B cell (primary cell): ENCODE results near the gene NPEPL1. TPM values are rescaled to one million over a fixed set of nuclear protein-coding genes. Genes with fewer than 3 reads are reported as not detected.

Source experiments
- ATAC-seq: fragments of 200-7000 bp; cut with Tn5 transposase; one replicate; pipeline ENCODE4 v1.10.0; 2021; ENCODE audit warnings: low read depth, mild to moderate bottlenecking, moderate number of reproducible peaks, moderate library complexity
- CTCF ChIA-PET: fragments of 350-600 bp; sonication (Branson Sonifier 250); formaldehyde crosslinking; loops from one replicate; lab custom pipeline; 2021; ENCODE audit warnings: antibody characterized with exemption, inconsistent platforms; lab: Charles Lee
- POLR2A ChIA-PET: fragments of 350-600 bp; sonication (Branson Sonifier 250); formaldehyde crosslinking; loops from one replicate; lab custom pipeline; 2021; ENCODE audit warnings: antibody characterized with exemption; lab: Charles Lee
- DNase-seq: peaks from one replicate; pipeline ENCODE4 v3.0.0; 2013
- H2AFZ ChIP-seq: 2 replicates; pipeline ENCODE4 v1.6.1; 2012; ENCODE audit warnings: mild to moderate bottlenecking, low read depth, low read length; ENCODE audit not compliant: insufficient read depth, poor library complexity, severe bottlenecking
- H3K27ac ChIP-seq, 2 donors: 1 replicate in 1 of 2; 2 replicates in 1 of 2; pipeline ENCODE4 v1.5.1; 2012 to 2013; ENCODE audit warnings: low read length in 2 of 2, mild to moderate bottlenecking in 2 of 2, moderate library complexity in 1 of 2
- H3K27me3 ChIP-seq, 4 experiments: fragments of 200-600 bp in 1 of 4; sonication (generic) in 1 of 4; replicated peaks in 1 of 4; 1 replicate in 2 of 4; 2 replicates in 2 of 4; pipeline versions ENCODE4 v1.6.1 to v1.7.0; 2013 to 2016; ENCODE audit warnings: low read length in 3 of 4, mild to moderate bottlenecking in 2 of 4, mixed read lengths in 1 of 4, moderate library complexity in 1 of 4; ENCODE audit not compliant: insufficient read depth in 4 of 4, control insufficient read depth in 3 of 4; ENCODE audit errors: control extremely low read depth in 1 of 4
- H3K36me3 ChIP-seq, 2 experiments: replicated peaks in 1 of 2; 1 replicate in 1 of 2; 2 replicates in 1 of 2; pipeline versions ENCODE4 v1.6.1 to v1.7.1; 2013; ENCODE audit warnings: low read length in 1 of 2; ENCODE audit not compliant: insufficient read depth in 2 of 2, control insufficient read depth in 1 of 2; ENCODE audit errors: control extremely low read depth in 1 of 2, extremely low read depth in 1 of 2
- H3K4me1 ChIP-seq, 2 donors: fragments of 200-600 bp in 1 of 2; sonication (generic) in 1 of 2; 1 replicate in 1 of 2; 2 replicates in 1 of 2; pipeline versions ENCODE4 v1.5.1 to v1.6.1; 2013 to 2017; ENCODE audit warnings: low read length in 2 of 2; ENCODE audit not compliant: control insufficient read depth in 2 of 2, insufficient read depth in 2 of 2
- H3K4me2 ChIP-seq: replicated peaks from 2 replicates; pipeline ENCODE3; 2012; ENCODE audit warnings: mild to moderate bottlenecking, low read depth, low read length; ENCODE audit not compliant: poor library complexity, severe bottlenecking
- H3K4me3 ChIP-seq, 5 experiments: fragments of 200-600 bp in 1 of 5; sonication (generic) in 1 of 5; 1 replicate in 3 of 5; 2 replicates in 2 of 5; pipeline versions ENCODE4 v1.5.1 to v1.7.0; 2011 to 2016; ENCODE audit warnings: low read length in 4 of 5, mild to moderate bottlenecking in 4 of 5, low read depth in 2 of 5, control low read depth in 1 of 5, moderate library complexity in 1 of 5; ENCODE audit not compliant: insufficient read depth in 1 of 5; ENCODE audit errors: control extremely low read depth in 1 of 5, extremely low read depth in 1 of 5
- H3K79me2 ChIP-seq: fragments of 200-600 bp; sonication (generic); one replicate; pipeline ENCODE4 v1.6.0; 2016; ENCODE audit warnings: low read length; ENCODE audit not compliant: control insufficient read depth, insufficient read depth
- H3K9ac ChIP-seq: fragments of 200-600 bp; sonication (generic); 2 replicates; pipeline ENCODE4 v1.6.1; 2017; ENCODE audit warnings: mild to moderate bottlenecking, low read length, moderate library complexity
- H3K9me3 ChIP-seq, 3 donors: one replicate each; pipeline versions ENCODE4 v1.6.1 to v1.7.1; 2013; ENCODE audit warnings: low read length in 2 of 3; ENCODE audit not compliant: control insufficient read depth in 2 of 3, insufficient read depth in 1 of 3; ENCODE audit errors: control extremely low read depth in 1 of 3
- H4K20me1 ChIP-seq: 2 replicates; pipeline ENCODE4 v1.6.0; 2012; ENCODE audit warnings: mild to moderate bottlenecking, low read length; ENCODE audit not compliant: insufficient read depth, control insufficient read depth, poor library complexity, severe bottlenecking
- H3K27ac Mint-ChIP-seq: one replicate; pipeline ENCODE4 v1.8.0; 2021; ENCODE audit warnings: mixed read lengths
- H3K27me3 Mint-ChIP-seq: one replicate; pipeline ENCODE4 v1.8.0; 2021; ENCODE audit warnings: mixed read lengths
- H3K4me1 Mint-ChIP-seq: one replicate; pipeline ENCODE4 v1.8.0; 2021; ENCODE audit warnings: mixed read lengths
- H3K4me3 Mint-ChIP-seq: one replicate; pipeline ENCODE4 v1.8.0; 2021; ENCODE audit warnings: mixed read lengths
- H3K9me3 Mint-ChIP-seq: one replicate; pipeline ENCODE4 v1.8.0; 2022; ENCODE audit warnings: mixed read lengths; ENCODE audit not compliant: insufficient read depth
- EZH2 ChIP-seq: IDR thresholded peaks from 2 replicates; pipeline ENCODE4 v1.6.1; 2012; ENCODE audit warnings: borderline replicate concordance, low read depth, mild to moderate bottlenecking, moderate library complexity, low read length; ENCODE audit not compliant: insufficient read depth, poor library complexity, severe bottlenecking
- WGBS: methylation state at CpG from one replicate; pipeline ENCODE4 v1.1.5; 2013; ENCODE audit warnings: missing lambda C conversion rate; ENCODE audit not compliant: insufficient coverage; 5-methylcytosine and 5-hydroxymethylcytosine counted together
- intact Hi-C: fragments of 100-400 bp; cut with micrococcal nuclease; formaldehyde crosslinking; loops from one replicate; pipeline ENCODE4 v1.10.0; 2022
- polyA plus RNA-seq: library from polyadenylated mRNA; depleted of rRNA; stranded (reverse); fragments of >200 nt; gene quantifications from 2 replicates; pipeline ENCODE4 v1.2.3, GENCODE V29; 2012
- total RNA-seq, 2 donors: library from RNA; stranded (reverse); fragments of 120-200 nt in 1 of 2; gene quantifications; 1 replicate in 1 of 2; 2 replicates in 1 of 2; pipeline versions ENCODE4 v1.2.3 to v1.2.4, GENCODE V29; 2013 to 2022
- TF ChIP-seq, protein P1 (sequence below): fragments of 200-600 bp; IDR thresholded peaks from one replicate; pipeline ENCODE4 v1.8.0; 2022; ENCODE audit warnings: antibody characterized with exemption, mild to moderate bottlenecking

The NPEPL1 gene
- total and polyA plus RNA-seq, 2 donors (not counting 1 experiment from before 2014, with no cell fraction given): 34.3 to 45.1 TPM

DNA sequence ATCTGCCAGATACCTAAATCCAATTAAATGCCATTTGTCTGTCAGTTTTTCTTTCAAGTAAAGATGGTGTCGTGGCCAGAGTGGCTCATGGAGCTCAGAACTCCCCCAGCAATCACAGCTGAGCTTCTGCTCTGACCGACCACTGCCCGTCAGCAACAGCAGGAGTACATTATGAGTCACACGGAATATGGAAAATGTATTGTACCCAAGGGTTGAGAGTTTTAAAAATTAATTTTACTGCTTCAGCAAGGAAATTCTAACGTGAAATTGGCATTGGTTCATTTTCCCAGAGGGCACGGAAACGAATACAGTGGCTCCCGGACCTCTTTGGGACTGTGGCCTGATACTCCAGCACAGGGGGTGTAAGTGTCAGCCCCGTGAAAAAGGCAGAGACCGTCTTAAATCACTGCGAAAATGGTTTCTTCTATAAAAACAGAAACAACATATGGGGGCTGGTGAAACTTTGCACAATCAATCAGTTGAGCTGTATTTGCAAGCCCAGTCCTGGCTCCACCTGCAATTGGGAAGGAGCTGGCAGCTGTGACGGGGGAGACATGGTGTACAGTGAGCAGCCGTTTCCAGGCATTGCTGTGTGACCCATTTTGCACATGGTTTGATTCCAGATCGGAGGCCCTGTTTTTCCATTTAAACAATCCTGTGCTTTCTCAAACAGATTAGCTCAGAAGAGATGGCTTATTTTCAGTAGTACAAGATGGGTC is 12.8 kb downstream of the NPEPL1 start:
- H3K36me3 ChIP-seq: peaks cover 0 to 13% of the 10 kb centered on the region in 2 experiments
- no peaks in the 10 kb centered on the region for H3K27me3 ChIP-seq
- H3K27me3 Mint-ChIP-seq: no peaks in the 10 kb centered on the region
- ChIA-PET CTCF (no interaction called here), POLR2A (no interaction called here)
- DNase-seq: no peak
- no peak overlapping the region for H3K4me2 ChIP-seq
- no peaks in the 10 kb centered on the region for H3K4me1 Mint-ChIP-seq
- 93% methylated on average over 8 of the region's 14 CpGs for WGBS
- H3K9me3 Mint-ChIP-seq: no peaks in the 10 kb centered on the region
- H3K27ac ChIP-seq: no peak overlapping the region
- no peak overlapping the region for H3K4me3 Mint-ChIP-seq
- no peak overlapping the region for H3K4me3 ChIP-seq
- H3K9ac ChIP-seq: no peak overlapping the region
- TF ChIP-seq, protein P1, sequence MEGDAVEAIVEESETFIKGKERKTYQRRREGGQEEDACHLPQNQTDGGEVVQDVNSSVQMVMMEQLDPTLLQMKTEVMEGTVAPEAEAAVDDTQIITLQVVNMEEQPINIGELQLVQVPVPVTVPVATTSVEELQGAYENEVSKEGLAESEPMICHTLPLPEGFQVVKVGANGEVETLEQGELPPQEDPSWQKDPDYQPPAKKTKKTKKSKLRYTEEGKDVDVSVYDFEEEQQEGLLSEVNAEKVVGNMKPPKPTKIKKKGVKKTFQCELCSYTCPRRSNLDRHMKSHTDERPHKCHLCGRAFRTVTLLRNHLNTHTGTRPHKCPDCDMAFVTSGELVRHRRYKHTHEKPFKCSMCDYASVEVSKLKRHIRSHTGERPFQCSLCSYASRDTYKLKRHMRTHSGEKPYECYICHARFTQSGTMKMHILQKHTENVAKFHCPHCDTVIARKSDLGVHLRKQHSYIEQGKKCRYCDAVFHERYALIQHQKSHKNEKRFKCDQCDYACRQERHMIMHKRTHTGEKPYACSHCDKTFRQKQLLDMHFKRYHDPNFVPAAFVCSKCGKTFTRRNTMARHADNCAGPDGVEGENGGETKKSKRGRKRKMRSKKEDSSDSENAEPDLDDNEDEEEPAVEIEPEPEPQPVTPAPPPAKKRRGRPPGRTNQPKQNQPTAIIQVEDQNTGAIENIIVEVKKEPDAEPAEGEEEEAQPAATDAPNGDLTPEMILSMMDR: no peak
- TF ChIP-seq EZH2: no peak
- intact Hi-C loops: no loop called here
- no peaks in the 10 kb centered on the region for H3K9me3 ChIP-seq
- no peaks in the 10 kb centered on the region for H3K79me2 ChIP-seq
- H3K27ac Mint-ChIP-seq: no peak overlapping the region
- H3K4me1 ChIP-seq: no peaks in the 10 kb centered on the region
- H2AFZ ChIP-seq: no peak overlapping the region
- no peaks in the 10 kb centered on the region for H4K20me1 ChIP-seq
- no peak for ATAC-seq

DNA sequence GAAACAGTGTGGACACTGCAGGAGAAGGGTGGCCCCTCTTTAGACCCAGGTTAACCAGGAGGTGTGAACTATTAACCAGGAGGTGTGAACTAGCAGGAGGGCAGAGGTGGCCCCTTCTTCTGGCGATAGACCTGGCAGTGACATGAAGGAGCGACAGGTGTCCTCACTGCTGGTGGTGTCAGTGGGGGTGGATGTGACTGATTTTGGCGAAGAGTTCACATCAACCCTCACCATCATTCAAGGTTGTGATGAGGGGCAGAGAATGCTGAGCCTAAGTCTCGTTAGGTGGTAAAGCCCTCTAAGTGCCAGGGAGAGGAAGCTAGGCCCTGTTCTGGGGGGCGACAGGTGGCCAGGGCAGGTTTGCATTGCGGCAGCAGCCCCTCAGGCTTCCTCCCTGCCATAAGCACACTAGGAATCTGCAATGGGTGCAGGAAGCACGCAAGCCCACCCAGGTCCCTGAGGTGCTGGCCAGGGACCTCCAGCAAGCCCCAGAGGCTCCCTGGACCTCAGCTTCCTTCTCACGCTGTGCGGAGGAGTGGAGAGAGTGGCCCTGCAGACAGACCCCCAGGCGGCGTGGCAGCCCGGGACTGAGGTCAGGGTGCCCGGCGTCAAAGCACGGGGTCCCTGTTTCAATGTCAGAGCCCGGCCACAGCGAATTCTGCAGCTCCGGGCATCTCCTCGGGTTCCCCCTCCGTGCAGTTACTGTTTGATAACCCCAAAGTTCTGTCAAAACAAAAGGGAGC is 13.7 kb downstream of the NPEPL1 start:
- Mint-ChIP-seq H3K9me3 (no peaks in the 10 kb centered on the region), H3K4me3 (no peak overlapping the region), H3K27ac (no peak overlapping the region), H3K4me1 (no peaks in the 10 kb centered on the region), H3K27me3 (no peaks in the 10 kb centered on the region)
- Histone ChIP-seq H3K79me2 (no peaks in the 10 kb centered on the region), H3K9ac (no peak overlapping the region), H3K27me3 (no peaks in the 10 kb centered on the region), H3K27ac (no peak overlapping the region), H3K4me1 (no peaks in the 10 kb centered on the region), H2AFZ (no peak overlapping the region), H3K36me3 (peaks cover 0 to 13% of the 10 kb centered on the region in 2 experiments), H3K9me3 (no peaks in the 10 kb centered on the region), H3K4me3 (no peak overlapping the region), H3K4me2 (no peak overlapping the region), H4K20me1 (no peaks in the 10 kb centered on the region)
- no peak for TF ChIP-seq EZH2
- TF ChIP-seq, protein P1: no peak
- ChIA-PET POLR2A (no interaction called here), CTCF (no interaction called here)
- 95% methylated on average over 17 of the region's 20 CpGs for WGBS
- intact Hi-C loops: no loop called here
- ATAC-seq (no peak), DNase-seq (no peak)
